ENCODE data around the gene PECR.

The PECR gene

DNA sequence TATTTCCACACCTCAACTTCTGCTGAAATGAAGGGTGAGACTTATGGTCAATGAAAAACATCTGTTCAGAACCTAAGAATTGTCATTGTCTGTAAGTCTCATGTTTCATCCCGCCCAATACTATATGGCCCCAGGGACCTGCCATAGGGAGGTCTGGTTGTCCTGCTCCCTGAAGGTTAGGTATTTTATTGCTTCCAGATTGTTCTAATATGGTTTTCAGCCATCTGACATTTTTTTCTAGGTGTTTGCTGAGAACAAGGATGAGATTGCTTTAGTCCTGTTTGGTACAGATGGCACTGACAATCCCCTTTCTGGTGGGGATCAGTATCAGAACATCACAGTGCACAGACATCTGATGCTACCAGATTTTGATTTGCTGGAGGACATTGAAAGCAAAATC is 34.8 kb upstream of the PECR start:
- H3K36me3 ChIP-seq (replicated peaks in 1 of 2; ENCODE audit: control insufficient read depth in 2 of 2, insufficient read depth in 2 of 2, low read length in 2 of 2), result peaks cover 31 to 96% of the 10 kb centered on the region in 2 donors
- no peak overlapping the region for H3K18ac ChIP-seq (ENCODE audit: low read length)
- no peak overlapping the region for H3K9ac ChIP-seq (ENCODE audit: low read depth, low read length, poor library complexity)
- H3K23ac ChIP-seq (ENCODE audit: low read depth, low read length, poor library complexity), result no peak overlapping the region
- peak overlapping the region; percentile 16 for H3K27ac ChIP-seq (replicated peaks; ENCODE audit: low read length)
- H3K79me1 ChIP-seq (ENCODE audit: low read depth, low read length), result no peaks in the 10 kb centered on the region
- H3K9me3 ChIP-seq (replicated peaks in 1 of 2; ENCODE audit: control insufficient read depth in 2 of 2, insufficient read depth in 1 of 2, low read depth in 1 of 2, low read length in 2 of 2), result no peaks in the 10 kb centered on the region
- H3K4me3 ChIP-seq (ENCODE audit: low read length in 2 of 2), result no peak overlapping the region
- no peak overlapping the region for H3K4ac ChIP-seq (ENCODE audit: low read length)
- DNase-seq (ENCODE audit: low spot score), result no peak
- H2BK120ac ChIP-seq (ENCODE audit: low read depth, low read length), result no peak overlapping the region
- H3K4me1 ChIP-seq (ENCODE audit: control insufficient read depth in 2 of 2, insufficient read depth in 1 of 2, low read depth in 1 of 2, low read length in 2 of 2), result peaks cover 20 to 23% of the 10 kb centered on the region in 2 donors
- H4K91ac ChIP-seq (ENCODE audit: low read depth, low read length, poor library complexity), result no peak overlapping the region
- no peak overlapping the region for H2AK5ac ChIP-seq (ENCODE audit: low read depth, low read length)
- H4K8ac ChIP-seq (ENCODE audit: low read depth, low read length), result no peak overlapping the region
- H3K14ac ChIP-seq (ENCODE audit: low read length), result no peak overlapping the region
- H3K4me2 ChIP-seq (ENCODE audit: insufficient read depth, low read length, poor library complexity, severe bottlenecking), result no peak overlapping the region
- no peak overlapping the region for H2BK5ac ChIP-seq (ENCODE audit: low read length)
- H2BK12ac ChIP-seq (ENCODE audit: low read length), result no peak overlapping the region
- WGBS, 2 donors (ENCODE audit: extremely low coverage in 2 of 2, insufficient read length in 2 of 2, insufficient replicate concordance in 1 of 2), result no CpG with 5 or more reads among the region's 1 CpG
- H2AFZ ChIP-seq (ENCODE audit: low read length), result no peak overlapping the region
- H3K27me3 ChIP-seq (ENCODE audit: control insufficient read depth in 3 of 3, insufficient read depth in 3 of 3, low read depth in 1 of 3, low read length in 3 of 3), result no peaks in the 10 kb centered on the region
- H2BK15ac ChIP-seq (ENCODE audit: low read length), result no peak overlapping the region

DNA sequence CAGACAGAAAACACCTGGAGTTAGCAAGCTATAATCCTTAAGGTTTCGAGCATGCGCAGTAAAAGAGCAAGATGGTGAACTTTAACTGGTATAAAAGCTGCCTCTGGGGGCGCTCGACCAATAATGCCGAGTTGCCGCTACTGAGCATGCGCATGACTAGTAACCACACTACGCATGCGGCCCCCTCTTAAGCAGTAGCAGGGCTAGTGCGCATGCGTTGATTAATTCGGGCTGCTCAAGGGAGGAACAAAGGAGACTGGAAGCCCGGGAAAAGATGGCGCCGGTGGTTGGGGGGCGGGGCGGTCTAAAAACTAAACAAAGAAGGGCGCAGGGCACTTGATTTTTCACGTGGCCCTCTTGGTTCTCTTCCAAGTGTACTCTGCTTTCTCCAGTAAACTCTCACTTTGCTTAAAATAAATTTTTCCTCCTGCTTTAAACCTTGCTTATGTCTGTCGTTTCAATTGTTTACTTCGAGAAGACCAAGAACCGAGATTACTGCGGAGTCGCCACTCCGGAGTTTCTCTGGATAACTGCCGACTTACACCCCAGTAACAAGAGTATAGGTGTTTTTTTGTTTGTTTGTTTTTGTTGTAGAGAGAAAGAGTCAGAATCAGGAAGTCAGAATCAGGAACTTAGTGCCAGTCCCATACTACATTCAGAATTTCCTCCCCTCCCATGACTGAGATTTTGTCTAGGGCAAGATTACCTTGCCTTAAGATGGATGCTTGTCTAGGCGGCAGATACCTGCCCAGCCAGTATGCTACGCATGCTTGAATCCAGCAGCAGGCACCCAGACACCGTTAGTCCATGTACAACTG is 33.3 kb upstream of the PECR start:
- no peak overlapping the region for H4K8ac ChIP-seq (ENCODE audit: low read depth, low read length)

DNA sequence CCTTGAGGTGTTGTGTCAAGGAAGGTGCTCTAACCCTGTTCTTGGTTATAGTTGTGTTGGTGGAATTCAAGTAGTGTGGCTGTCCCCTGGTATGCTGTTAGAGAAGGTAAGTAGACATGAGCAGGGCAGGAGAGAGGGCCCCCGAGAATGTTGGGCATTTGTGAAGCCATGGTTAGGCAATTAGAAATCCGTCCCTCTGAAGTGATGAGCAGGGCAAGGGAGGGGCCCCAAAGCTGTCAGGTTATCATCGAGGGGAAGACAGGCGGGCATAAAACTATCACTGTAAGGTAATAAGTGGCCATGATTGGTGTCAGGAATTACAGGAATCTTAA is 32.7 kb upstream of the PECR start:
- peaks cover 19 to 31% of the 10 kb centered on the region in 2 donors for H3K4me1 ChIP-seq (ENCODE audit: control insufficient read depth in 2 of 2, insufficient read depth in 1 of 2, low read depth in 1 of 2, low read length in 2 of 2)
- peak overlapping the region; percentile 74 for H3K27ac ChIP-seq (replicated peaks; ENCODE audit: low read length)
- H2BK12ac ChIP-seq (ENCODE audit: low read length), result no peak overlapping the region

More for the DNA sequence above, 33.3 kb upstream of the PECR start:
- Histone ChIP-seq H3K4me1 (ENCODE audit: control insufficient read depth in 2 of 2, insufficient read depth in 1 of 2, low read depth in 1 of 2, low read length in 2 of 2) (peaks cover 19 to 31% of the 10 kb centered on the region in 2 donors), H3K36me3 (replicated peaks in 1 of 2; ENCODE audit: control insufficient read depth in 2 of 2, insufficient read depth in 2 of 2, low read length in 2 of 2) (peaks cover 30 to 94% of the 10 kb centered on the region in 2 donors), H2BK12ac (ENCODE audit: low read length) (no peak overlapping the region), H3K4ac (ENCODE audit: low read length) (no peak overlapping the region), H3K18ac (ENCODE audit: low read length) (peak overlapping the region; percentile 49), H3K27ac (replicated peaks; ENCODE audit: low read length) (peak overlapping the region; percentile 74), H3K14ac (ENCODE audit: low read length) (no peak overlapping the region), H3K4me3 (ENCODE audit: low read length in 2 of 2) (peak overlapping the region in 1 of 2 donors; percentile 29), H3K23ac (ENCODE audit: low read depth, low read length, poor library complexity) (no peak overlapping the region), H2AK5ac (ENCODE audit: low read depth, low read length) (no peak overlapping the region), H3K9me3 (replicated peaks in 1 of 2; ENCODE audit: control insufficient read depth in 2 of 2, insufficient read depth in 1 of 2, low read depth in 1 of 2, low read length in 2 of 2) (no peaks in the 10 kb centered on the region), H2BK15ac (ENCODE audit: low read length) (no peak overlapping the region), H3K9ac (ENCODE audit: low read depth, low read length, poor library complexity) (no peak overlapping the region), H3K4me2 (ENCODE audit: insufficient read depth, low read length, poor library complexity, severe bottlenecking) (no peak overlapping the region), H3K27me3 (ENCODE audit: control insufficient read depth in 3 of 3, insufficient read depth in 3 of 3, low read depth in 1 of 3, low read length in 3 of 3) (no peaks in the 10 kb centered on the region), H2AFZ (ENCODE audit: low read length) (peak overlapping the region; percentile 57), H2BK120ac (ENCODE audit: low read depth, low read length) (no peak overlapping the region), H4K91ac (ENCODE audit: low read depth, low read length, poor library complexity) (no peak overlapping the region), H3K79me1 (ENCODE audit: low read depth, low read length) (no peaks in the 10 kb centered on the region), H2BK5ac (ENCODE audit: low read length) (no peak overlapping the region)
- peak; percentile 100 for DNase-seq (ENCODE audit: low spot score)
- WGBS, 2 donors (ENCODE audit: extremely low coverage in 2 of 2, insufficient read length in 2 of 2, insufficient replicate concordance in 1 of 2), result no CpG with 5 or more reads among the region's 29 CpGs

DNA sequence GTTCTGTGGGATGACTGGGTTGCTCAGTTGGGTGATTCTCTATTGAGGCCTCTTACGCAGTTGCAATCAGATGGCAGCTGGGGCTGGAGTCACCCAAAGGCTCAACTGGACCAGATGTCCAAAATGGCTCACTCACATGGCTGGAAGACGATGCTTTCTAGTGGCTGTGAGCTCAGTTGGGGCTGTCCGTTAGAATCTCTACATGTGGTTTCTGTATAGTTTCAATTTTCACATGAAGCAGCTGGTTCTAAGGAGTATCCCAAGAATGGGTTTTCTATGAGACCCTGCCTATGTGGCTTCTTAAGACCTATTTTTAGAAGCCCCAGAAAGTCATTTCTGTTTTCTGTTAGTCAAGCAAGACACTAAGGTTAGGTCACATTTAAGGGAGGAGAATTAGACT is 32.0 kb upstream of the PECR start:
- peaks cover 19 to 31% of the 10 kb centered on the region in 2 donors for H3K4me1 ChIP-seq (ENCODE audit: control insufficient read depth in 2 of 2, insufficient read depth in 1 of 2, low read depth in 1 of 2, low read length in 2 of 2)
- H3K36me3 ChIP-seq (replicated peaks in 1 of 2; ENCODE audit: control insufficient read depth in 2 of 2, insufficient read depth in 2 of 2, low read length in 2 of 2), result peaks cover 30 to 81% of the 10 kb centered on the region in 2 donors
- H4K8ac ChIP-seq (ENCODE audit: low read depth, low read length), result no peak overlapping the region

More for the DNA sequence above, 32.7 kb upstream of the PECR start:
- no peak overlapping the region for H2BK120ac ChIP-seq (ENCODE audit: low read depth, low read length)
- no peak overlapping the region for H2BK15ac ChIP-seq (ENCODE audit: low read length)
- no peaks in the 10 kb centered on the region for H3K9me3 ChIP-seq (replicated peaks in 1 of 2; ENCODE audit: control insufficient read depth in 2 of 2, insufficient read depth in 1 of 2, low read depth in 1 of 2, low read length in 2 of 2)
- no peak overlapping the region for H3K4me2 ChIP-seq (ENCODE audit: insufficient read depth, low read length, poor library complexity, severe bottlenecking)
- no peak overlapping the region for H3K9ac ChIP-seq (ENCODE audit: low read depth, low read length, poor library complexity)
- H3K36me3 ChIP-seq (replicated peaks in 1 of 2; ENCODE audit: control insufficient read depth in 2 of 2, insufficient read depth in 2 of 2, low read length in 2 of 2), result peaks cover 30 to 88% of the 10 kb centered on the region in 2 donors
- no peak overlapping the region for H3K4ac ChIP-seq (ENCODE audit: low read length)
- H3K14ac ChIP-seq (ENCODE audit: low read length), result no peak overlapping the region
- H3K23ac ChIP-seq (ENCODE audit: low read depth, low read length, poor library complexity), result no peak overlapping the region
- H4K8ac ChIP-seq (ENCODE audit: low read depth, low read length), result no peak overlapping the region
- H3K18ac ChIP-seq (ENCODE audit: low read length), result no peak overlapping the region
- no peak overlapping the region for H4K91ac ChIP-seq (ENCODE audit: low read depth, low read length, poor library complexity)
- no peak overlapping the region for H3K4me3 ChIP-seq (ENCODE audit: low read length in 2 of 2)
- no peak for DNase-seq (ENCODE audit: low spot score)
- H2BK5ac ChIP-seq (ENCODE audit: low read length), result no peak overlapping the region
- no peak overlapping the region for H2AK5ac ChIP-seq (ENCODE audit: low read depth, low read length)
- H3K79me1 ChIP-seq (ENCODE audit: low read depth, low read length), result no peaks in the 10 kb centered on the region
- no CpG with 5 or more reads among the region's 4 CpGs for WGBS, 2 donors (ENCODE audit: extremely low coverage in 2 of 2, insufficient read length in 2 of 2, insufficient replicate concordance in 1 of 2)
- H2AFZ ChIP-seq (ENCODE audit: low read length), result no peak overlapping the region
- no peaks in the 10 kb centered on the region for H3K27me3 ChIP-seq (ENCODE audit: control insufficient read depth in 3 of 3, insufficient read depth in 3 of 3, low read depth in 1 of 3, low read length in 3 of 3)

More for the DNA sequence above, 32.0 kb upstream of the PECR start:
- H3K27ac ChIP-seq (replicated peaks; ENCODE audit: low read length), result no peak overlapping the region
- no peak overlapping the region for H3K4ac ChIP-seq (ENCODE audit: low read length)
- H3K9me3 ChIP-seq (replicated peaks in 1 of 2; ENCODE audit: control insufficient read depth in 2 of 2, insufficient read depth in 1 of 2, low read depth in 1 of 2, low read length in 2 of 2), result no peaks in the 10 kb centered on the region
- no peaks in the 10 kb centered on the region for H3K79me1 ChIP-seq (ENCODE audit: low read depth, low read length)
- no peaks in the 10 kb centered on the region for H3K27me3 ChIP-seq (ENCODE audit: control insufficient read depth in 3 of 3, insufficient read depth in 3 of 3, low read depth in 1 of 3, low read length in 3 of 3)
- H3K4me3 ChIP-seq (ENCODE audit: low read length in 2 of 2), result no peak overlapping the region
- H3K14ac ChIP-seq (ENCODE audit: low read length), result no peak overlapping the region
- no peak overlapping the region for H3K23ac ChIP-seq (ENCODE audit: low read depth, low read length, poor library complexity)
- no peak overlapping the region for H3K18ac ChIP-seq (ENCODE audit: low read length)
- no peak overlapping the region for H3K4me2 ChIP-seq (ENCODE audit: insufficient read depth, low read length, poor library complexity, severe bottlenecking)
- H2BK15ac ChIP-seq (ENCODE audit: low read length), result no peak overlapping the region
- H2BK5ac ChIP-seq (ENCODE audit: low read length), result no peak overlapping the region
- no CpG with 5 or more reads among the region's 3 CpGs for WGBS, 2 donors (ENCODE audit: extremely low coverage in 2 of 2, insufficient read length in 2 of 2, insufficient replicate concordance in 1 of 2)
- no peak overlapping the region for H2AK5ac ChIP-seq (ENCODE audit: low read depth, low read length)
- no peak overlapping the region for H2BK120ac ChIP-seq (ENCODE audit: low read depth, low read length)
- no peak overlapping the region for H2AFZ ChIP-seq (ENCODE audit: low read length)
- no peak overlapping the region for H4K91ac ChIP-seq (ENCODE audit: low read depth, low read length, poor library complexity)
- DNase-seq (ENCODE audit: low spot score), result no peak
- H3K9ac ChIP-seq (ENCODE audit: low read depth, low read length, poor library complexity), result no peak overlapping the region
- no peak overlapping the region for H2BK12ac ChIP-seq (ENCODE audit: low read length)

All from neuronal stem cell (in vitro differentiated cells).